ENCODE measurements around the gene CAMSAP2.
A peak's percentile ranks its signal among the peaks of the same experiment; 100 is the strongest.

Gene CAMSAP2

DNA sequence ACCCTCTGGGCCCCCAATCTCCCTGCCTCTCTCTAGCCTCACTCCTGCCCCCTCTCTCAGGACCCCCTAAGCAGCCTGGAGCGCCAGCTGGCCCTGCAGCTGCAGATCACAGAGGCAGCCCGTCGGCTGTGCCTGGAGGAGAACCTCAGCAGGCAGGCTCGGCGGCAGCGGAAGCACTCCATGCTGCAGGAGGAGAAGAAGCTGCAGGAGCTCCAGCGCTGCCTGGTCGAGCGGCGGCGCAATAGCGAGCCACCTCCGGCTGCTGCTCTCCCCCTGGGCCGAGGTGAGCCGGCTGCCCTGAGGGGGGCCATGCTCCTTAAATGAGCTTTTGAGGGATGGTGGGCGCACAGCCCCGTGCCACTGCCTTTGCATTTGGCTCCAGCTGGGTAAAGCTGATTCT, 162.2 kb downstream of the CAMSAP2 start:
- DNase-seq = no peak

DNA sequence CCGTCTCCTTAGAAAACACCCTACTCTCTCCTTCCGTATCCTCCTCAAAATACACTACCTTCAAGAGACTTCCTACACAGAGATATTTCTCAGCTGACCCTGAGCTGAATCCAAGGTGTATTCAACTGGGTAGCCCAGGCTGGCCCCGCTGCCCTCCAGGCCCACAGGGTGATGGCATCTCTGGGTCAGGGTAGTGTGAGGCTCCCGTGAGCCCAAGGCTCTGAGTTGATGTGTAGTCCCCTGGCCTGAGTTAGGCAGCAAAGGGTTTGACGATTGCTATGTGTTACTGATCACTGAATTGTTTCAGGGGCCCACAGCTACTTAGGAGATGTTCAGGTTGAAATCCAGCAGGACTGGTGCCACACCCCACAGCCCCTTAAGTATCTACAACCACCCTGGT, 162.7 kb downstream of the CAMSAP2 start:
- no peak for DNase-seq

DNA sequence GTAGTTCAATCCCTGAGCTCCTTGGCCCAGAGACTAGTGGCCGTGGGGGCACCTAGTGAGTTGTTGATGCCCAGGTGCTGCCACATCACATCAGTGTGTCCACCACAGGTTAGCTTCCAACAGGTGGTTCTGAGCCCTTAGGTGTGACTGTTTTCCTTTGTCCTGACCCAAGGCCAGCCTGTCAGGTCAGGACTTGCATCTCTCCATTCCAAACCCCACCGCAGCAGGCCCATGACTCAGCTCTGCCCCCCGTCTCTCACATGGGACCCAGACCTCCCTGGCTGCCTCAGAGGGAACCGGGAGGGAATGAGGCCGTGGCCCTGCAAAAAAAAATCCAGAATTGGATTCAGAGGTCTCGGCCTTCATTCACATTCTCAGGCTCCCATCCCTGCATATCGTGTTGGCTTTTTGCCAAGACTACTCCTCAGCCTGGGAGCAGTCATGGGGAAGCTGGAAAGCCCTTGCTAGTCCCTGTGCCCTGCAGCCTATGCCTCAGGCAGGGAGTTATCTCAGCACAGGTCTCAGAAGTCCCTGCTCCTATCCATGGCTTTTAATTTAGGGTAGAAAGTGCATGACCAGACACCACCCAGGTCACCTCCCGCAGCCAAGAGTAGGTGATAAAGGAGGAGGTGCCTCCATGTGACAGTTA, 163.2 kb downstream of the CAMSAP2 start:
- DNase-seq = peak; percentile 22

DNA sequence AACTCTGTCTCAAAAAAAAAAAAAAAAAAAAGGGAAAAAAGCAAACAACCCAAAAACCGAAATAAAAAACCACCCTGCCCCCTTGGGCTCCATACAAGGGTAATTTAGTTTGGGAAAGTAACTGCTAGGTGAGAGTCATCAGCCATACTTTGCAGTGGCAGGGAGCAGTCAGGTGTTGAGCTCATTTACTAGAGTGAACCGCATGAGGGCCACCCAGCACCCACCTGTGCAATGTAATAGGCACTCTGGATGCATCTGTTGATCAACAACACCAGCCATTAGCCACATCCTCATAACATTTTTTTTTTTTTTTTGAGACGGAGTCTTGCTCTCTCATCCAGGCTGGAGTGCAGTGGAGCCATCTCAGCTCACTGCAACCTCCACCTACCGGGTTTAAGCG, 165.1 kb downstream of the CAMSAP2 start:
- DNase-seq = no peak

DNA sequence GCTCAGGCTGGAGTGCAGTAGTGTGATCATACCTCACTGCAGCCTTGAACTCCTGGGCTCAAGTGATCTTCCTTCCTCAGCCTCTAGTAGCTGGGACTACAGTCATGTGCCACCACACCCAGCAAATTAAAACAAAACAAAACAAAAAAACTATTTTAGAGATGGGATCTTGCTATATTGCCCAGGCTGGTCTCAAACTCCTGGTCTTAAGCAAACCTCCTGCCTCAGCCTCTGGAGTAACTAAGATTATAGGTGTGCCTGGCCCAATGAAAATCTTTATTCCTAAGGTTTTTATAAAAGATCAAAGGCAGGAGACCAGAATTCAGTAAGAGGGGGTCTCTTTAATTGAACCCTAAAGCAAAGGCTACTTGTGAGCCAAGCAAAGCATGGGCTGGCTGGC, 166.1 kb downstream of the CAMSAP2 start:
- no peak for DNase-seq

DNA sequence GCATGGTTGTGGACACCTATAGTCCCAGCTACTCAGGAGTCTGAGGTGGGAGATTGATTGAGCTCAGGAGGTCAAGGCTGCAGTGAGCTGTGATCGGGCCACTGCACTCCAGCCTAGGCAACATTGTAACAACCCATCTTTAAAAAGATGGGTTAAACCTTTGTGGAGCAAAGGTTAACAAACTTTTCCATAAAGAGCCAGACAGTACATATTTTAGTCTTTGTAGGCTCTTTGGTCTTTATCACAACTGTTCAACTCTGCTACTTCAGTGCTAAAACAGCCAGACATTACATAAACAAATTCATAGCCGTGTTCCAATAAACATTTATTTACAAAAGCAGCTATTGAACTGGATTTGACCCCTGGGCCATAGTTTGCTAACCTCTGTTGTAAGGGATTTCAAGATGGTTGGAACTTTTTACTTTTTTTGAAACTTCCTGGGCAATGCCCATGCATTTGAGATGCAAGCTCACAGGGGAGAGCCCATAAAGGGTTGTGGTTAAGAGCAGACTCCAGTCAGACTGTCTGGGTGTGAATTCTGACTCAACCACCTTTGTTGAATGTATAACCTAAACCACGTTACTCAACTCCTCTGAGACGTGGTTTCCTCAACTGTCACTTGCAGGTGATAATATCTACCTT, 166.8 kb downstream of the CAMSAP2 start:
- DNase-seq = no peak

DNA sequence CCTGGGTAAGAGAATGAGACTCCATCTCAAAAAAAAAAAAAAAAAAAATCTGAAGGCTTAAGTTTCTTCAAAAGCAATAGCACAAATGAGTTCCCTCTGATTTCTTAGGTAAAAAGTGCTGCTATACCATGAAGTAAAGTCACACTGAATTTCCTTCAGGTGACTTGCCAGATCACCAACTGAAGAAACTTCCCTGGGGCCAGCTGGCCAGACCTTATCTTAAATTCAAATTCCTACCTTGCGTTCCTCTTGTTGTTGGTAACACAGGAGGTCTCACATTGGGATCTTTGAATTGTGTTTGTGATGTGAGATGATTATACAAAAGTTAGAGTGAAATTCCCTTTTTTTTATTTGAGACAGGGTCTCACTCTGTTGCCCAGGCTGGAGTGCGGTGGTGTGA, 167.8 kb downstream of the CAMSAP2 start:
- DNase-seq = no peak

DNA sequence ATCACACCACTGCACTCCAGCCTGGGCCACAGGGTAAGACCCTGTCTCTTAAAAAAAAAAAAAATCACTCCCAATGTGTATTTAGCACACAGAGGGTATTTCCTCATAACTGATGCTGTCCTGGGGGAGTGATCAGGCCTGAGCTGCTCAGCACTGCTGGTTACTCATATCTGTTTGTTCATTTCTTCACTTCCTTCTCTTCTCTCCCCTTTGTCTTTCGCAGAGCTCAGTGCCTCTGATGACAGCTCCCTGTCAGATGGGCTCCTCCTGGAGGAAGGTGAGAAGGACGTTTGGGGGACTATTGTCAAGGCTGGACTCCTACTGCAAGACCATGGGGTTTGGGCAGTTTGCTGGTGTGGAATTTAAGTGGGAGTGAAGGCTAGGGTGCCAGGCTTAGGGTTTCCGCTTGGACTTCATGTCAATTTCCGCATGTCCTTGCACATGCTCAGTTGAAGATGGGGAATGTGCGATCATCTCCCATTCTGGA, 169.0 kb downstream of the CAMSAP2 start:
- no peak for DNase-seq

DNA sequence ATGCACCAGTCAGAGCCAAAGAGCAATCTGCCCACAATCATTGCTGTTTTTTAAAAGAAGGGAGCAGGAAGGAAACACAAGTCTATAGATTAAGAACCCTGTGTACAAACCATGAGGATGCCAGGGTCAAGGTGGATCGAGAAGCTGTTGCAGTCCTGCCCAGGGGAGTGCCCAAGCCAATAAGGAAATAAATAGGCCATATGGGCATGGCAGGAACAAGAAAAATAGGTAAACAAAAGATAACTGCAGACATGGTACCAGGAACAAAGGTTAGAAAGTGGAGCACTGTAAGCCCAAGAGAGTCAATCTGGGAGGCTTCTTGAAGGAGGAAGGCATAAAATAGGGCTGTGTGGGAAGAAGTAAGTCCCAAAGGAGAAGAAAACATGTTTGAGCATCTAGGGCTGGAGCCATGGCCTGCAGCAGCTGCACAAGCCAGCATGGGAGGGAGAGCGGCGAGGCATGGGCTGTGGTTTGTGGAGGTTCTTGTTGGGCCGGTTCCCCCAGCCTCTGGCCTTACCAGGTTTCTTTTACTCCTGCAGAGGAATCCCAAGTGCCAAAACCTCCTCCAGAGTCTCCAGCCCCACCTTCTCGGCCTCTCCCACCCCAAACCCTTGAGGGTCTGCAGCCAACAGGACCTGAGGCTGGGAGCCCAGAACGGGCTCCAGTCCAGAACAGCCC, 169.6 kb downstream of the CAMSAP2 start:
- DNase-seq = no peak

DNA sequence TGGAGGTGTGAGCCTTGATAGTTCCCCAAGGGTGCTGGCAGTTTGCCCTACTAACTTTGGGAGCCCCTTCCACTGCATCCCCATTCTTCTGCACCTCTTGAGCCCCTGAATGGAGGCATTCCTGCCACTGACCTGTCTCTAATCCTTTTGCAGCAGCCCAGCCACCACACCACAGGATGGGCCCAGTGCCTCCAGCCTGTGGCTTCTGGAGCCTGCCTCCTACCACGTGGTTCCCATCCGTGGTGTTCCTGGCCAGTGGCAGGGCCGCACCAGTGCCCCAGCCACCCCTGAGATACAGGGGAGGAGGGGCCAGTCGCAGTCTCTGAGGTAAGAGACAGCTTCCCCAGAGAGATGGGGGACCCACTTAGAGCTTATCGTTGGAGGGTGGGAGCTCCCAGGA, 170.4 kb downstream of the CAMSAP2 start:
- DNase-seq = no peak

DNA sequence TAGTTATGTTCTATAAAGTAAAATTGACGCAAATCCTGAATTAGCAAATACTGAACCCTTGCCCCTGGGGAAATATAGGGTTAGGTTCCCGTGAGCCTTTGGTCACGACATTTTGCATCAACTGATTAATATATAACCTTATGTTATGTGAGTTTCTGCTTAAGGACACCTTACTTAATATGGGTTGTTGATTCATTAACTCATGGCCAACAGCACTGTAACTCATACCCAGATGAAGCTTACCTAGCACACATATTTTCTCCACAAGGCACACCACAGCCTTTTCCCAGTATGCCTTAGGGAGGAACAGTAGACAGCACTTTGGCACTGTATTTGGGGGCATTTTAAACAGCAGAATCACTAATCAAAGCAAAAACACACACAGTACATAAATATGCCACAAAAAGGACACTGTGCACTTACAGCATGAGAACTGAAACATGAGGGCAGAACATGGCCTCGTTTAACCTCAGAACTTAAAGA, 171.1 kb downstream of the CAMSAP2 start:
- DNase-seq = no peak
